HepG2 (cell line): ENCODE results near the gene VDAC1. TPM values are rescaled to one million over a fixed set of nuclear protein-coding genes. Genes with fewer than 3 reads are reported as not detected.
A peak's percentile ranks its signal among the peaks of the same experiment; 100 is the strongest.

Source experiments
- AHDC1 ChIP-seq: sonication (generic); formaldehyde crosslinking; IDR thresholded peaks from 2 replicates; pipeline ENCODE4 v1.5.1; 2020; ENCODE audit warnings: mild to moderate bottlenecking, missing genetic modification reagents, borderline replicate concordance
- ASH2L ChIP-seq: fragments of 300-600, 200-600 bp; sonication (generic); IDR thresholded peaks from 2 replicates; pipeline ENCODE4 v1.7.0; 2017; ENCODE audit warnings: low read depth, mild to moderate bottlenecking, moderate library complexity, mixed read lengths, low read length; ENCODE audit not compliant: insufficient read length
- CEBPG ChIP-seq: IDR thresholded peaks from 2 replicates; pipeline ENCODE4 v1.6.1; 2016
- DR1 ChIP-seq: sonication (generic); formaldehyde crosslinking; IDR thresholded peaks from 2 replicates; pipeline ENCODE4 v1.8.0; 2021; ENCODE audit warnings: mild to moderate bottlenecking, missing genetic modification reagents, inconsistent platforms
- FOXP1 ChIP-seq, 2 experiments: fragments of 450-650 bp in 1 of 2; IDR thresholded peaks; 2 replicates each; pipeline ENCODE4 v1.6.1; 2017 to 2018; ENCODE audit warnings: antibody characterized with exemption in 1 of 2
- HMGA1 ChIP-seq: sonication (generic); formaldehyde crosslinking; conservative IDR thresholded peaks from 2 replicates; pipeline ENCODE4 v1.4.0; 2020; ENCODE audit warnings: missing genetic modification reagents
- HNF4A ChIP-seq: sonication (generic); formaldehyde crosslinking; IDR thresholded peaks from 2 replicates; pipeline ENCODE4 v1.4.0; 2020; ENCODE audit warnings: missing genetic modification reagents
- MAZ ChIP-seq, 2 experiments: sonication (generic) in 1 of 2; formaldehyde crosslinking in 1 of 2; IDR thresholded peaks; 2 replicates each; pipeline versions ENCODE4 v1.5.0 to v1.6.1; 2012 to 2020; ENCODE audit warnings: low read depth in 2 of 2, mild to moderate bottlenecking in 2 of 2, borderline replicate concordance in 1 of 2, improper control_type of control experiment in 1 of 2, low read length in 1 of 2, missing genetic modification reagents in 1 of 2, moderate library complexity in 1 of 2
- NR2C2 ChIP-seq: sonication (generic); formaldehyde crosslinking; IDR thresholded peaks from 2 replicates; pipeline ENCODE4 v1.4.0; 2020; ENCODE audit warnings: missing genetic modification reagents, mild to moderate bottlenecking, moderate library complexity, borderline replicate concordance
- PAXIP1 ChIP-seq: sonication (generic); formaldehyde crosslinking; conservative IDR thresholded peaks from 2 replicates; pipeline ENCODE4 v1.4.0; 2020; ENCODE audit warnings: mild to moderate bottlenecking, missing genetic modification reagents, moderate library complexity
- PCBP1 ChIP-seq: fragments of 200-400 bp; formaldehyde crosslinking; IDR thresholded peaks from 2 replicates; pipeline ENCODE4 v1.6.1; 2017; ENCODE audit warnings: mild to moderate bottlenecking, low read depth, low read length, borderline replicate concordance
- PHF5A ChIP-seq: IDR thresholded peaks from one replicate; pipeline ENCODE4 v1.6.1; 2018; ENCODE audit warnings: low read depth, missing genetic modification reagents; ENCODE audit not compliant: unreplicated experiment
- REPIN1 ChIP-seq: sonication (generic); formaldehyde crosslinking; IDR thresholded peaks from 2 replicates; pipeline ENCODE4 v1.8.0; 2022; ENCODE audit warnings: missing genetic modification reagents, low read depth, mild to moderate bottlenecking, borderline replicate concordance
- RXRB ChIP-seq: IDR thresholded peaks from 2 replicates; pipeline ENCODE4 v1.6.1; 2016; ENCODE audit warnings: borderline replicate concordance, missing genetic modification reagents, missing compliant biosample characterization
- SMARCC2 ChIP-seq: fragments of 450-650 bp; IDR thresholded peaks from 2 replicates; pipeline ENCODE4 v1.6.1; 2017; ENCODE audit warnings: antibody characterized with exemption, mild to moderate bottlenecking
- SRY ChIP-seq: sonication (generic); formaldehyde crosslinking; IDR thresholded peaks from 2 replicates; pipeline ENCODE4 v1.8.0; 2022; ENCODE audit warnings: mild to moderate bottlenecking, missing genetic modification reagents
- TOPORS ChIP-seq: sonication (generic); formaldehyde crosslinking; IDR thresholded peaks from 2 replicates; pipeline ENCODE4 v1.8.0; 2023; ENCODE audit warnings: mild to moderate bottlenecking, missing genetic modification reagents
- ZBTB1 ChIP-seq: sonication (generic); formaldehyde crosslinking; IDR thresholded peaks from 2 replicates; pipeline ENCODE4 v1.4.0; 2020; ENCODE audit warnings: missing genetic modification reagents, borderline replicate concordance
- ZNF124 ChIP-seq: sonication (generic); formaldehyde crosslinking; IDR thresholded peaks from 2 replicates; pipeline ENCODE4 v1.4.0; 2020; ENCODE audit warnings: missing genetic modification reagents
- ZNF746 ChIP-seq: sonication (generic); formaldehyde crosslinking; IDR thresholded peaks from 2 replicates; pipeline ENCODE4 v1.8.0; 2022; ENCODE audit warnings: mild to moderate bottlenecking, missing genetic modification reagents
- ZNF773 ChIP-seq: sonication (generic); formaldehyde crosslinking; IDR thresholded peaks from 2 replicates; pipeline ENCODE4 v1.4.0; 2020; ENCODE audit warnings: missing genetic modification reagents, borderline replicate concordance
- polyA plus RNA-seq, 8 experiments: library from polyadenylated mRNA; depleted of rRNA in 3 of 8; stranded (reverse) in 7 of 8; unstranded in 1 of 8; fragments of >200 nt; fragmentation: Illumina TruSeq in 4 of 8; extraction: Trizol in 4 of 8; gene quantifications; 2 replicates each; pipeline versions ENCODE4 v1.2.1 to v1.2.3, GENCODE V29; 2011 to 2016; ENCODE audit warnings: low read depth in 4 of 8, missing spikeins in 1 of 8, mixed read lengths in 1 of 8; ENCODE audit not compliant: insufficient read depth in 1 of 8
- total RNA-seq, 5 experiments: library from RNA; depleted of rRNA; stranded (reverse); fragments of >200 nt; fragmentation: Illumina TruSeq; extraction: Trizol; gene quantifications; 2 replicates each; pipeline ENCODE4 v1.2.3, GENCODE V29; 2016; ENCODE audit warnings: low read depth in 1 of 5

VDAC1 gene
- total and polyA plus RNA-seq, 2 of the 13 experiments (the other 11 are each of a cell fraction or from before 2014, with no cell fraction given): 112 to 380 TPM

GRCh38 chr5:133969654-133970324, 35.0 kb downstream of the VDAC1 start (continued):
- TF ChIP-seq PAXIP1 (CRISPR knock-in tag) (peak; percentile 87), ZBTB1 (CRISPR knock-in tag) (no peak), TOPORS (CRISPR knock-in tag) (no peak), PHF5A (CRISPR knock-in tag) (no peak), PCBP1 (no peak), ZNF746 (CRISPR knock-in tag) (no peak), CEBPG (CRISPR knock-in tag) (0 out of 2 replicates have a peak, but pooled peaks have one; percentile 5), ZNF773 (CRISPR knock-in tag) (no peak), SMARCC2 (no peak), ZNF124 (CRISPR knock-in tag) (peak; percentile 45; the same call in 1 of the 2 replicates), DR1 (CRISPR knock-in tag) (peak; percentile 44), HNF4A (CRISPR knock-in tag) (peak; percentile 84), FOXP1 (IDR thresholded peaks at IDR 0.05) (0 out of 2 replicates have a peak, but pooled peaks have one; percentile 38), FOXP1 (CRISPR knock-in tag; IDR thresholded peaks at IDR 0.05) (no peak), HMGA1 (no peak), NR2C2 (0 out of 2 replicates have a peak, but pooled peaks have one; percentile 12), AHDC1 (peak; percentile 53; the same call in 1 of the 2 replicates), RXRB (CRISPR knock-in tag) (peak; percentile 17; the same call in 1 of the 2 replicates), SRY (CRISPR knock-in tag) (no peak), MAZ (IDR thresholded peaks at IDR 0.05; ENCODE audit: borderline replicate concordance, low read depth, low read length) (no peak), MAZ (CRISPR knock-in tag; IDR thresholded peaks at IDR 0.05; ENCODE audit: low read depth) (0 out of 2 replicates have a peak, but pooled peaks have one; percentile 21), REPIN1 (peak; percentile 69), ASH2L (peak; percentile 72)
